CD4-positive, alpha-beta T cell (primary cell): ENCODE measurements around the gene EP300. TPM values are rescaled to one million over a fixed set of nuclear protein-coding genes. Genes with fewer than 3 reads are reported as not detected.

Experiments used
- ATAC-seq: fragments of 200-7000 bp; cut with Tn5 transposase; one replicate; pipeline ENCODE4 v1.10.0; 2022; ENCODE audit warnings: mild to moderate bottlenecking; ENCODE audit not compliant: poor library complexity
- CTCF ChIA-PET: fragments of 350-600 bp; sonication (Branson Sonifier 250); formaldehyde crosslinking; loops from one replicate; lab custom pipeline; 2021; ENCODE audit warnings: antibody characterized with exemption, inconsistent platforms; lab: Charles Lee
- POLR2A ChIA-PET: fragments of 350-600 bp; sonication (Branson Sonifier 250); formaldehyde crosslinking; loops from one replicate; lab custom pipeline; 2021; ENCODE audit warnings: antibody characterized with exemption, inconsistent platforms; lab: Charles Lee
- DNase-seq, 14 experiments: peaks; one replicate each; pipeline ENCODE4 v3.0.0-alpha.2; 2013 to 2020; ENCODE audit warnings: mixed read lengths in 2 of 14
- H3K27ac ChIP-seq, 2 donors: one replicate each; pipeline versions ENCODE4 v1.5.1 to v1.7.0; 2013; ENCODE audit warnings: low read length in 2 of 2, low read depth in 1 of 2, mild to moderate bottlenecking in 1 of 2
- H3K27me3 ChIP-seq, 2 experiments: 1 replicate in 1 of 2; 2 replicates in 1 of 2; pipeline versions ENCODE4 v1.6.1 to v1.7.0; 2013; ENCODE audit warnings: low read length in 2 of 2, control low read depth in 1 of 2, mild to moderate bottlenecking in 1 of 2, moderate library complexity in 1 of 2; ENCODE audit not compliant: insufficient read depth in 2 of 2, control insufficient read depth in 1 of 2
- H3K36me3 ChIP-seq: one replicate; pipeline ENCODE4 v1.6.1; 2013; ENCODE audit warnings: low read length, control low read depth; ENCODE audit not compliant: insufficient read depth
- H3K4me1 ChIP-seq: one replicate; pipeline ENCODE4 v1.6.1; 2013; ENCODE audit warnings: low read length, control low read depth; ENCODE audit not compliant: insufficient read depth
- H3K4me3 ChIP-seq: one replicate; pipeline ENCODE4 v1.5.1; 2013; ENCODE audit warnings: mild to moderate bottlenecking, low read length, moderate library complexity
- H3K9me3 ChIP-seq, 2 experiments: 1 replicate in 1 of 2; 2 replicates in 1 of 2; pipeline versions ENCODE4 v1.6.1 to v1.7.0; 2013; ENCODE audit warnings: low read length in 2 of 2, mild to moderate bottlenecking in 2 of 2, control low read depth in 1 of 2, moderate library complexity in 1 of 2; ENCODE audit not compliant: control insufficient read depth in 1 of 2, insufficient read depth in 1 of 2
- H3K27ac Mint-ChIP-seq: one replicate; pipeline ENCODE4 v1.8.0; 2020; ENCODE audit warnings: mixed read lengths
- H3K27me3 Mint-ChIP-seq: one replicate; pipeline ENCODE4 v1.8.0; 2021; ENCODE audit warnings: mixed read lengths
- H3K36me3 Mint-ChIP-seq: one replicate; pipeline ENCODE4 v1.8.0; 2021; ENCODE audit warnings: low read depth, mixed read lengths
- H3K4me1 Mint-ChIP-seq: one replicate; pipeline ENCODE4 v1.8.0; 2021; ENCODE audit warnings: low read depth, mixed read lengths
- H3K4me3 Mint-ChIP-seq: one replicate; pipeline ENCODE4 v1.8.0; 2020; ENCODE audit warnings: mild to moderate bottlenecking, mixed read lengths
- H3K9me3 Mint-ChIP-seq: one replicate; pipeline ENCODE4 v1.8.0; 2020; ENCODE audit warnings: mixed read lengths
- CTCF ChIP-seq: fragments of 200-600 bp; IDR thresholded peaks from one replicate; pipeline ENCODE4 v1.8.0; 2022; ENCODE audit warnings: antibody characterized with exemption, mild to moderate bottlenecking
- intact Hi-C, 2 experiments: fragments of 100-400 bp; cut with DNase I in 1 of 2; cut with micrococcal nuclease in 1 of 2; formaldehyde crosslinking; loops; one replicate each; pipeline versions ENCODE4 v1.15.1 to v1.9.0; 2023 to 2025; cut with DNase I, micrococcal nuclease
- total RNA-seq, 174 experiments: library from RNA in 2 of 174; stranded (reverse) in 2 of 174; gene quantifications; one replicate each; pipeline ENCODE4 v1.2.3 and lab custom pipeline; 2021 to 2026

The EP300 gene
- total RNA-seq, 2 experiments from 2014 or later: 126 to 134 TPM

DNA sequence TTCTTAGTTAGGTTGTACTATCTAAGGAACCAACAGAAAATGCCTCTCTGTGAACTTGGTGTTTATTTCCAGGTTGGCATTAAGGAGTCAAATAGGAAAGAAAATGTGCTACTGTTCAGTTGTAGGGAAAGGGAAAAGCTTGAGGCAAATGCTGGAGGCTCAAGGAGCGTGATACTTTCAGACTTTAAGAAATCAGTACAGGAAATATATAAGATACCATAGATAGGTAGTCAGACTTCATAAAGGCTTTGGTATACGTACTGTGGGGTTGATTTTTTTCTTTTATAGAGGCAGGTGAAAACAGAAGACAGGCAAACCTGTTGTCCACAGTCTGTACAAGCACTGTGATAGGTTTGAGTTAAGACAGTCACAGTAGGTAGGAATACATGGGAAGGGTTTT is 30.8 kb downstream of the EP300 start:
- Mint-ChIP-seq H3K27me3 (no peaks in the 10 kb centered on the region), H3K27ac (peak overlapping the region; percentile 18), H3K9me3 (no peaks in the 10 kb centered on the region), H3K4me1 (peaks cover 42% of the 10 kb centered on the region), H3K4me3 (no peak overlapping the region), H3K36me3 (peaks cover 79% of the 10 kb centered on the region)
- Histone ChIP-seq H3K27me3 (no peaks in the 10 kb centered on the region), H3K36me3 (peaks cover 63% of the 10 kb centered on the region), H3K9me3 (no peaks in the 10 kb centered on the region), H3K4me3 (no peak overlapping the region), H3K27ac (no peak overlapping the region), H3K4me1 (peaks cover 5% of the 10 kb centered on the region)
- no peak for DNase-seq
- intact Hi-C loops: loop anchor here in 1 of 2 experiments (5.0 kb wide), 1 partner anchor 201 kb away; no protein-coding TSS in a partner anchor
- no peak for TF ChIP-seq CTCF
- ChIA-PET CTCF (no interaction called here), POLR2A (interaction anchor here (1.2 kb wide), 1 partner anchor 30 kb away, joined by 3 read pairs; no protein-coding TSS in a partner anchor)
- ATAC-seq: no peak

DNA sequence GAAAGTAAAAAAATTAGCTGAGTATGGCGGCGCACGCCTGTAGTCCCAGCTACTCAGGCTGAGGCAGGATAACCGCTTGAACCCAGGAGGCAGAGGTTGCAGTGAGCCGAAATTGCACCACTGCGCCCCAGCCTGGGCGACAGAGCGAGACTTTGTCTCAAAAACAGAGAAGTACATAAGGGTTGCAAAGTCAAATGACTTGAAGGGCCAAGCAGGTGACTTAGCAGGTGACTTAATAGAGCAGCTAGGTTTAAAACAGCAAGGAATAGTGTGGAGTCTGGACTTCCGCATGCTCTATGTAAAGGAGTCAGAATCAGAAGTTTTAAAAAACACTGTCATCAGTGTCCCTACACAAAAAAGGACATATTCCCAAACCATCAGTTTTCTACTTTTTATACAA is 31.7 kb downstream of the EP300 start:
- no peak overlapping the region for H3K27ac ChIP-seq
- POLR2A ChIA-PET: no interaction called here
- no peaks in the 10 kb centered on the region for H3K27me3 Mint-ChIP-seq
- no peak for TF ChIP-seq CTCF
- peaks cover 5% of the 10 kb centered on the region for H3K4me1 ChIP-seq
- no peak for ATAC-seq
- H3K4me3 Mint-ChIP-seq: no peak overlapping the region
- no peaks in the 10 kb centered on the region for H3K27me3 ChIP-seq
- H3K9me3 ChIP-seq: no peaks in the 10 kb centered on the region
- no peaks in the 10 kb centered on the region for H3K9me3 Mint-ChIP-seq
- H3K4me3 ChIP-seq: no peak overlapping the region
- no peak for DNase-seq
- H3K27ac Mint-ChIP-seq: no peak overlapping the region
- peaks cover 80% of the 10 kb centered on the region for H3K36me3 Mint-ChIP-seq
- intact Hi-C loops: loop anchor here in 1 of 2 experiments (5.0 kb wide), 1 partner anchor 202 kb away; no protein-coding TSS in a partner anchor
- H3K4me1 Mint-ChIP-seq: peaks cover 42% of the 10 kb centered on the region
- CTCF ChIA-PET: no interaction called here
- peaks cover 62% of the 10 kb centered on the region for H3K36me3 ChIP-seq

GRCh38 chr22:41127451-41127850 is 35.1 kb downstream of the EP300 start:
- peaks cover 65% of the 10 kb centered on the region for H3K36me3 ChIP-seq
- Mint-ChIP-seq H3K4me3 (no peak overlapping the region), H3K4me1 (peaks cover 15% of the 10 kb centered on the region), H3K27ac (no peak overlapping the region), H3K9me3 (no peaks in the 10 kb centered on the region), H3K36me3 (peaks cover 80% of the 10 kb centered on the region), H3K27me3 (no peaks in the 10 kb centered on the region)
- DNase-seq: no peak
- no peak for ATAC-seq
- no peak overlapping the region for H3K27ac ChIP-seq
- peaks cover 3% of the 10 kb centered on the region for H3K4me1 ChIP-seq
- H3K4me3 ChIP-seq: no peak overlapping the region
- ChIA-PET CTCF (no interaction called here), POLR2A (no interaction called here)
- no peaks in the 10 kb centered on the region for H3K27me3 ChIP-seq
- intact Hi-C loops: loop anchor here in 1 of 2 experiments (5.0 kb wide), 1 partner anchor 35 kb away; the partner anchor contains the start of gene EP300
- TF ChIP-seq CTCF: no peak
- no peaks in the 10 kb centered on the region for H3K9me3 ChIP-seq
